Astrocyte (in vitro differentiated cells and primary cell): ENCODE results near the gene TTBK2.

Experiments used
- CTCF ChIP-seq: IDR thresholded peaks from 2 replicates; pipeline ENCODE4 v1.5.1; 2011; ENCODE audit warnings: low read depth, mild to moderate bottlenecking, inconsistent platforms, low read length, moderate library complexity; ENCODE audit not compliant: insufficient read depth
- EZH2 ChIP-seq: IDR thresholded peaks from 2 replicates; pipeline ENCODE4 v1.6.1; 2012; ENCODE audit warnings: mild to moderate bottlenecking, low read length, inconsistent platforms; ENCODE audit not compliant: insufficient read depth

DNA sequence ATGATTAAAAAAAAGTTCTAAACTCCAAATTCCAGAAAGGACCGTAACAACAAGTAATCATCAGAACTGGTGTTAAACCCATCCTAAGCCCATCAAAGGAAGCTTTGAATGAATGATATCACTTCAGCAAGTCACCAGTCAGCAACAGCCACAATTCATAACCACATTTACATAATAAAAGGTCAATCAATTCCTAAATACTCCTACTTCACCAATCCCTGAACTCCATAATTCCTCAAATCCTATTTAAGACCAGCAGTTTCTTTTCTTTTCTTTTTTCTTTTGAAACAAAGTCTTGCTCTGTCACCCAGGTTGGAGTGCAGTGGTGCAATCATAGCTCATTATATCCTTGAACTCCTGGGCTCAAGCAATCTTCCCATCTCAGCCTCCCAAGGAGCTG, 40.5 kb downstream of the TTBK2 start:
- TF ChIP-seq CTCF (no peak), EZH2 (no peak)
